ENCODE measurements around the gene RENBP. TPM values are rescaled to one million over a fixed set of nuclear protein-coding genes. Genes with fewer than 3 reads are reported as not detected.

The RENBP gene
- total and polyA plus RNA-seq, 4 donors = 1.0 to 7.9 (median 7.0) TPM

GRCh38 chrX:153952373-153953026 lies 8.1 kb upstream of the RENBP start:
- Histone ChIP-seq H3K9me3 (ENCODE audit: control insufficient read depth in 4 of 4, low read length in 3 of 4) (no peaks in the 10 kb centered on the region), H3K9ac (ENCODE audit: low read depth in 1 of 2, low read length in 2 of 2) (no peak overlapping the region), H3K27me3 (ENCODE audit: control insufficient read depth in 4 of 4, insufficient read depth in 4 of 4, low read length in 3 of 4) (no peaks in the 10 kb centered on the region), H3K4me1 (ENCODE audit: control insufficient read depth in 4 of 4, insufficient read depth in 4 of 4, low read length in 3 of 4) (peaks cover 0 to 5% (median 0%) of the 10 kb centered on the region in 4 donors), H3K27ac (ENCODE audit: low read depth in 1 of 2, low read length in 2 of 2) (no peak overlapping the region), H3K4me3 (ENCODE audit: low read depth in 1 of 3, low read length in 3 of 3) (no peak overlapping the region), H3K36me3 (ENCODE audit: control insufficient read depth in 4 of 4, insufficient read depth in 3 of 4, low read depth in 1 of 4, low read length in 3 of 4) (peaks cover 11 to 77% (median 25%) of the 10 kb centered on the region in 4 donors)
- no peak for DNase-seq (ENCODE audit: low spot score)
- no peak for TF ChIP-seq RAD21 (IDR thresholded peaks at IDR 0.05)
- TF ChIP-seq NR2F2 (IDR thresholded peaks at IDR 0.05) = no peak
- no peak for TF ChIP-seq JUND (IDR thresholded peaks at IDR 0.05)
- 96% methylated on average over 32 of the region's 32 CpGs for WGBS

GRCh38 chrX:153951683-153952372 lies 7.4 kb upstream of the RENBP start:
- no peak overlapping the region for H3K9ac ChIP-seq (ENCODE audit: low read depth in 1 of 2, low read length in 2 of 2)
- TF ChIP-seq HNF4G (IDR thresholded peaks at IDR 0.05) = no peak
- TF ChIP-seq FOXA1 (IDR thresholded peaks at IDR 0.05) = no peak
- TF ChIP-seq CTCF (IDR thresholded peaks at IDR 0.05; ENCODE audit: low read depth, low read length, missing input control) = no peak
- no peak for TF ChIP-seq TAF1 (conservative IDR thresholded peaks at IDR 0.05)
- TF ChIP-seq RAD21 (IDR thresholded peaks at IDR 0.05) = no peak
- TF ChIP-seq GABPA (IDR thresholded peaks at IDR 0.05 in 1 of 2, conservative IDR thresholded peaks at IDR 0.05 in 1 of 2) = no peak
- TF ChIP-seq FOXA2 (IDR thresholded peaks at IDR 0.05) = no peak
- no peak for TF ChIP-seq HNF4A (conservative IDR thresholded peaks at IDR 0.05)
- no peak for TF ChIP-seq NR2F2 (IDR thresholded peaks at IDR 0.05)
- TF ChIP-seq ATF3 (IDR thresholded peaks at IDR 0.05) = no peak
- no peak for TF ChIP-seq RXRA (IDR thresholded peaks at IDR 0.05)
- TF ChIP-seq REST (IDR thresholded peaks at IDR 0.05) = no peak
- no peak for TF ChIP-seq JUND (IDR thresholded peaks at IDR 0.05)
- TF ChIP-seq ZBTB33 (IDR thresholded peaks at IDR 0.05) = no peak
- TF ChIP-seq MAX (IDR thresholded peaks at IDR 0.05) = no peak
- H3K27me3 ChIP-seq (ENCODE audit: control insufficient read depth in 4 of 4, insufficient read depth in 4 of 4, low read length in 3 of 4) = no peaks in the 10 kb centered on the region
- WGBS = 97% methylated on average over 28 of the region's 28 CpGs
- H3K27ac ChIP-seq (ENCODE audit: low read depth in 1 of 2, low read length in 2 of 2) = no peak overlapping the region
- H3K4me1 ChIP-seq (ENCODE audit: control insufficient read depth in 4 of 4, insufficient read depth in 4 of 4, low read length in 3 of 4) = peaks cover 0 to 5% (median 0%) of the 10 kb centered on the region in 4 donors
- no peaks in the 10 kb centered on the region for H3K9me3 ChIP-seq (ENCODE audit: control insufficient read depth in 4 of 4, low read length in 3 of 4)
- no peak overlapping the region for H3K4me3 ChIP-seq (ENCODE audit: low read depth in 1 of 3, low read length in 3 of 3)
- H3K36me3 ChIP-seq (ENCODE audit: control insufficient read depth in 4 of 4, insufficient read depth in 3 of 4, low read depth in 1 of 4, low read length in 3 of 4) = peaks cover 6 to 70% (median 22%) of the 10 kb centered on the region in 4 donors
- no peak for DNase-seq (ENCODE audit: low spot score)

All from liver (tissue), 9 donors.